SK-N-MC (cell line): Measurements from ENCODE around the gene WFDC1.
A peak's percentile ranks its signal among the peaks of the same experiment; 100 is the strongest.

Experiments used
- DNase-seq: peaks from one replicate; pipeline ENCODE4 v3.0.0-alpha.2; 2011; ENCODE audit warnings: low read depth, low spot score
- H3K27ac ChIP-seq: fragments of 200-600 bp; sonication (generic); 2 replicates; pipeline ENCODE4 v1.5.1; 2016; ENCODE audit warnings: mixed run types
- H3K36me3 ChIP-seq: fragments of 200-600 bp; sonication (generic); 2 replicates; pipeline ENCODE4 v1.6.1; 2017; ENCODE audit warnings: antibody characterized with exemption, low read length, mixed read lengths; ENCODE audit not compliant: insufficient read depth
- H3K4me3 ChIP-seq: fragments of 200-600 bp; sonication (generic); 2 replicates; pipeline ENCODE4 v1.5.1; 2016
- H3K9ac ChIP-seq: fragments of 200-600 bp; sonication (generic); 2 replicates; pipeline ENCODE4 v1.8.0; 2017; ENCODE audit warnings: mixed run types, mixed read lengths; ENCODE audit not compliant: insufficient read length
- H3K9me3 ChIP-seq: fragments of 200-600 bp; sonication (generic); 2 replicates; pipeline ENCODE4 v1.6.1; 2017; ENCODE audit warnings: low read depth, mild to moderate bottlenecking, antibody characterized with exemption, low read length, moderate library complexity, mixed read lengths
- EZH2 ChIP-seq: fragments of 200-600 bp; sonication (generic); IDR thresholded peaks from one replicate; pipeline ENCODE4 v1.6.1; 2017; ENCODE audit warnings: antibody characterized with exemption
- FOXP2 ChIP-seq: optimal IDR thresholded peaks from 2 replicates; pipeline ENCODE3; 2011; ENCODE audit warnings: mild to moderate bottlenecking, moderate library complexity; ENCODE audit not compliant: insufficient read depth; ENCODE audit errors: extremely low read length, control extremely low read depth
- POLR2AphosphoS5 ChIP-seq: IDR thresholded peaks from 2 replicates; pipeline ENCODE4 v1.6.1; 2012; ENCODE audit warnings: mild to moderate bottlenecking, low read depth, low read length, borderline replicate concordance

Gene WFDC1

DNA sequence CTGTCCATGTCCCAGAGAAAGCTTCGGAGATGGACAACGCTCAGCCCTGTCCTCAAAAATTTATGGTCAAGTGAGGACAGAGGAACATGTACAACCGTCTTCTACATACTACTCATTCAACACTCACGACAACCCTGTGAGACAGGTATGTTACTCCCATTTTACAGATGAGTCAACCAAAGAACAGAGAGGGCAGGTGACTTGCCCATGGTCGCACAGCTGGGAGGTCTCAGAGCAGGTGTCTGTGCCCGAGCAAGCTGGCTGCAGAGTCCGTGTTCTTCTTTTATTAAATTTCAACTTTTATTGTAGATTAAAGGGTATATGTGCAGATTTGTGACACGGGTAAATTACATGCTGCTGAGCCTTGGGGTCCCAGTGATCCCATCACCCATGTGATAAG lies 5.8 kb upstream of the WFDC1 start:
- Histone ChIP-seq H3K36me3 (no peaks in the 10 kb centered on the region), H3K9me3 (no peaks in the 10 kb centered on the region), H3K9ac (no peak overlapping the region), H3K4me3 (no peak overlapping the region), H3K27ac (no peak overlapping the region)
- no peak for DNase-seq
- TF ChIP-seq POLR2AphosphoS5: no peak

DNA sequence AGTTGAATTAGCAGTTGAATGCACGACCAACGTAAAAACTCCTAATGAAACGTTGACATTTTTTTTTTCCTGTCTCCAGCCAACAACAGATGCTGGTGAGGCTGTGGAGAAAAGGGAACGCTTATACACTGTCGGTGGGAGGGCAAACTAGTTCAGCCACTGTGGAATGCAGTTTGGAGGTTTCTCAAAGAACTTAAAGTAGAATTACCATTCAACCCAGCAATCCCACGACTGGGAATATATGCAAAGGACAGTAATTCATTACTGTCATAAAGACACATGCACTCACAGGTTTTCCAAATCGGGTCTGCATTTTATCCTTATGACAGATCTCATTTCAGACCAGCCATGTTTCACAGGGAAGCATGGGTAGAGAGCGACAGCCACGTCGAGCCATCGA lies 3.5 kb upstream of the WFDC1 start:
- no peak for DNase-seq
- H3K4me3 ChIP-seq: no peak overlapping the region
- no peaks in the 10 kb centered on the region for H3K36me3 ChIP-seq
- no peak overlapping the region for H3K27ac ChIP-seq
- no peak for TF ChIP-seq POLR2AphosphoS5
- TF ChIP-seq EZH2: no peak
- no peak for TF ChIP-seq FOXP2
- no peak overlapping the region for H3K9ac ChIP-seq
- H3K9me3 ChIP-seq: no peaks in the 10 kb centered on the region

DNA sequence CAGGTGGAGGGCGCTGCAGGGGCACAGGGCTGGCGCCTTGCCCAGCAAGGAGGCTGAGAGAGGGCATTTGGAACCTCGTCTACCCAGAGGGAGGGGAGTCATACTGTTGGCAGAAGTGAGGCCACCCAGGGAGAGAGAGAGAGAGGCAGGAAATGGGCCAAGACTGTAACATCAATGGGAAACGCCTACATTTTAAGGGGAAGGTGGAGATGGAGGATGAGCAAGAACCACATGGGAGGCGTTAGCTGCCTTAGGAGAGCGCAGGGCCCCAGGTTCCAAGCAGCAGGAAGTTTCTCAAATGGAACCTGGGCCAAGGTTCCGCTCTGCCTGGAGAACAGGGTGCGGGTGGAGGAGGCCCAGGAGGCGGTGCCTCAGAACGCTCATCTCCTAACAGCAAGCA lies 2.7 kb upstream of the WFDC1 start:
- Histone ChIP-seq H3K4me3 (peak overlapping the region; percentile 25), H3K9me3 (no peaks in the 10 kb centered on the region), H3K27ac (no peak overlapping the region), H3K9ac (no peak overlapping the region), H3K36me3 (no peaks in the 10 kb centered on the region)
- no peak for DNase-seq
- no peak for TF ChIP-seq POLR2AphosphoS5
- TF ChIP-seq FOXP2: no peak

DNA sequence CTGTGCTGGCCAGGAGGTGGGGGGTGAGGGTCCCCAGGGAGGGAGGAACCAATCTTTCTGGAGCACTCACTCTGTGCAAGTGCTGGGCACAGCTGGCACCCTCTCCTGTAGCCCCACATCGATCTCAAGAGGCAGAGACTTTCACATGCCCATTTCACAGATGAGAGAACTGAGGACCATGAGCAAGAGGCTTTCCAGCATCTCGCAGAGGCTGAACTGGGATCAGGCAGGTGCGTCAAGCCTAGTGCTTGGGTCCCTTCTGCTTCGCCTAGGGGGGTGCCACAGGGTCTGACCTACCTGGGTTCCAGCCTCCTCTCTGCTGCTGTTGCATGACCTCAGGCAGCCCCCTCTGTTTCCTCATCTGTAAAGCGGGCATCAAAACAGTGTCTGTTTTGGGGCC lies 1.3 kb upstream of the WFDC1 start:
- no peak overlapping the region for H3K4me3 ChIP-seq
- no peaks in the 10 kb centered on the region for H3K36me3 ChIP-seq
- no peak overlapping the region for H3K9ac ChIP-seq
- H3K9me3 ChIP-seq: no peaks in the 10 kb centered on the region
- DNase-seq: no peak
- TF ChIP-seq POLR2AphosphoS5 (no peak), EZH2 (no peak), FOXP2 (no peak)
- H3K27ac ChIP-seq: no peak overlapping the region

DNA sequence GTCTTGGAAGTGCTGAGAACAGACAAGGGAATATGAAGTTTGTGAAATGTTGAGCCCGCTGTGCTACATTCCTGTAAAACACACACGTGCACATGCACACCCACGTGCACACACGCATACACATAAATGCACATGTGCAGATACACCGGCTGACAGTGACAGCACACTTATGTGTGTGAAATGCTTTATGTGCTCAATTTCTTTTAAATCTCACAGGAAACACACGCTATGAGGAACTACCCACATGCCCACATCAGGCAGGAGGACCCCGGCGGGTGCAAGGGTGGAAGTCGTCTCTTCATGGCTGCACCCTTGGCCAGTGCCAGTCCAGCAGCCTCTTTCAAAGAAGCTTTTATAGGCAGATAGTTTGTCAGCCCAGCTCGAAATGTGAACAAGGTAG lies 561 bp upstream of the WFDC1 start:
- TF ChIP-seq POLR2AphosphoS5 (no peak), EZH2 (no peak), FOXP2 (no peak)
- no peak overlapping the region for H3K27ac ChIP-seq
- no peak overlapping the region for H3K9ac ChIP-seq
- H3K4me3 ChIP-seq: no peak overlapping the region
- no peak for DNase-seq
- no peaks in the 10 kb centered on the region for H3K9me3 ChIP-seq
- H3K36me3 ChIP-seq: no peaks in the 10 kb centered on the region

GRCh38 chr16:84295203-84295860 lies 654 bp downstream of the WFDC1 start:
- DNase-seq: no peak
- TF ChIP-seq POLR2AphosphoS5 (no peak), FOXP2 (no peak), EZH2 (no peak)
- H3K36me3 ChIP-seq: no peaks in the 10 kb centered on the region
- H3K4me3 ChIP-seq: no peak overlapping the region
- H3K27ac ChIP-seq: no peak overlapping the region
- no peak overlapping the region for H3K9ac ChIP-seq
- H3K9me3 ChIP-seq: no peaks in the 10 kb centered on the region

DNA sequence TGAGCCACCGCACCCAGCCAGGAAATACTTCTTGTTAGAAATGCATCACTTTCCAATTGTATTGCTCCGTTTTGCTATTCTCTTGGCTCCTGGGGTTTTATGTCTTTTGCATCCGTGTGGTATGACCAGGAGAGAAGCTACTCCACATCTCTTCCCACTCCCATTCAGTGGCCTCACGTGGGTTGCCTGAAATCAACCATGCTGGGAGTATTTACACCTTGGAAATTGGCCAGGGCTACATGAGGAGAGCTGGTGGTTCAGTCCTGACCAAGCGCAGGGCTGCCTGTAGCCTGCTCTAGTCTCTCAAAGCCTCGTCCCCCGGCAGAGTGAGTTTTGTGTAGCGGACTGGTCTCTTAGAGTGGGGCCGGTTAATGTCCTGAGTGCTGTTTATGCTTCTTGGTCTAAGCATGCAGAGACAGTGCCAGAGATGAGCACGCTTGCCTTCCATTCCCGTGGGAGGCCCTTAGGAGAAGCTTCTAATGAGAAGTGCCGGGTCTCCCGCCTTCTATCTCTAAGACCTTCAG lies 3.8 kb downstream of the WFDC1 start:
- Histone ChIP-seq H3K36me3 (no peaks in the 10 kb centered on the region), H3K9ac (no peak overlapping the region), H3K4me3 (no peak overlapping the region), H3K27ac (no peak overlapping the region), H3K9me3 (no peaks in the 10 kb centered on the region)
- TF ChIP-seq EZH2: no peak
- no peak for TF ChIP-seq POLR2AphosphoS5
- TF ChIP-seq FOXP2: no peak
- DNase-seq: no peak

- Histone ChIP-seq H3K4me3 (no peak overlapping the region), H3K27ac (no peak overlapping the region), H3K36me3 (no peaks in the 10 kb centered on the region), H3K9me3 (no peaks in the 10 kb centered on the region), H3K9ac (no peak overlapping the region)
- DNase-seq: no peak
- TF ChIP-seq FOXP2 (no peak), EZH2 (no peak), POLR2AphosphoS5 (no peak)
These were observed 5.2 kb downstream of the WFDC1 start for GRCh38 chr16:84299734-84300440.
